ENCODE results near the gene ADAMTSL3. TPM values are rescaled to one million over a fixed set of nuclear protein-coding genes. Genes with fewer than 3 reads are reported as not detected.

Gene ADAMTSL3
- total RNA-seq, 1 donor from 2014 or later = 2.4 TPM

DNA sequence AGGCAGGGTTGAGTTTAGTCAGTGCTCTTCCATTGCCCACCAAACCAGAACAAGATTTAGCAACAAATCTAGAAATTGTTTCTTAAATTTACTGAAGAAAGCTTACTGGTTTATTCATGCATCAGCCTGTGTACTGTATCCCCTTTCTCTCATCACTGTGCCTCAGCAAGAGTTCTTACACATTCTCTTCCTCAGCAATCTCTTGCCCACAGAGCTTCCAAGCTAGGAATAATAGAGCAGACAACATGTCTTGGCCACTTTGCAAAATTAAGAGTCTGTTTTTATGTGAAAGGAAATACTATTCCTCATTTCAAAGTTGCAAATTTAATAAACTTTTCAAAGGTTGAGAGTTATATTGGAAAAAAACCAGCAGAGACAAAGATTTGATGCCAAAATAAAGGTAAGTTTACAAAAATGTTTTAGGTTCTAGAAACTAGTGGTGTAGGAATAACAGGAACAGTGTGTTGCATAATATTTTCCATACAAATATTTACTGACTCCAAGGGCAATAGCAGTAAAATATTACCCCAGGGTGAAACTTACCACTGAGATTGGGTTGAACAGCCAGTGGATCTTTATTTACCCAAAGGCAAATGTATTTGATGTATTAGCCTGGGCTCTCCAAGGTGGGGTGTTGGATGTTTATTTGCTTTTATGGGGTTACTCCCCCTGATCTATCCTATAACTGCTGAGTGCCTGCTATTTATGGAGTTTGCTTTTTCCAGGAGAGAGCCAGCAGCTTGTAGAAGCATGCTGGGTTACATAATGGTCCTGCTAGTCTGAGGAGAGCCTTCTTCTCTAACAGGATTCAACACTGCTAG, 276.7 kb downstream of the ADAMTSL3 start:
- FAIRE-seq = no peak
- no peaks in the 10 kb centered on the region for H3K36me3 ChIP-seq (ENCODE audit: insufficient read depth, low read length)
- H3K36me3 Mint-ChIP-seq (ENCODE audit: low read depth, unreplicated experiment) = no peaks in the 10 kb centered on the region

DNA sequence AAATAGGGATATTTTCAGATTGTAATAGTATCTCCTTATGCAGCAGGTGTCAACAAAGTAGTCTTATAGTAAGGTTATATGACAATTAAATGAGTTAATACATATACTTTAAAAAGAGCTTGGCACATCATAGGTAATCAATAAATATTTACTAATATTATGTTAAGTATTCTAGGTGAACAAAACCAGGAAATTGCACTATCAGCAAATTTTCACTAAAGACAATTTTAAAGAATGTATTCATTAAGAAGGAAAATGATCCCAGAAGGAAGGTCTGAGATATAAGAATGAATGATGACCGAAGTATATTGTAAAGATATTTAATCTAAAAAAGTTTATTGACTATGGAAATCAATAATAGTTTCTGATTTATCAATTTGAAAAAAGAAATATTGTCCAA, 281.9 kb downstream of the ADAMTSL3 start:
- Histone ChIP-seq H4K20me1 (ENCODE audit: insufficient read depth, low read length) (no peaks in the 10 kb centered on the region), H3K4me1 (ENCODE audit: insufficient read depth, low read length) (no peaks in the 10 kb centered on the region), H2AFZ (ENCODE audit: low read depth, low read length) (no peak overlapping the region), H3K4me3 (ENCODE audit: insufficient read depth, low read depth, low read length) (no peak overlapping the region), H3K4me2 (ENCODE audit: low read length) (no peak overlapping the region), H3K79me2 (ENCODE audit: insufficient read depth, low read length) (no peaks in the 10 kb centered on the region), H3K27ac (ENCODE audit: low read depth, low read length) (no peak overlapping the region), H3K36me3 (ENCODE audit: insufficient read depth, low read length) (no peaks in the 10 kb centered on the region), H3K27me3 (ENCODE audit: insufficient read depth, low read length) (no peaks in the 10 kb centered on the region), H3K9ac (ENCODE audit: low read length) (no peak overlapping the region), H3K9me3 (ENCODE audit: insufficient read depth, low read depth, low read length) (no peaks in the 10 kb centered on the region)
- peaks cover 2% of the 10 kb centered on the region for H3K27me3 Mint-ChIP-seq (ENCODE audit: low read depth, unreplicated experiment)
- no peaks in the 10 kb centered on the region for H3K36me3 Mint-ChIP-seq (ENCODE audit: low read depth, unreplicated experiment)
- no peak overlapping the region for H3K27ac Mint-ChIP-seq (ENCODE audit: unreplicated experiment)
- no peaks in the 10 kb centered on the region for H3K9me3 Mint-ChIP-seq (ENCODE audit: unreplicated experiment)
- H3K4me1 Mint-ChIP-seq (ENCODE audit: low read depth, unreplicated experiment) = no peaks in the 10 kb centered on the region
- H3K4me3 Mint-ChIP-seq (ENCODE audit: unreplicated experiment) = no peak overlapping the region
- no peak for FAIRE-seq
- no peak for DNase-seq (ENCODE audit: low read depth)
- TF ChIP-seq EZH2 (IDR thresholded peaks at IDR 0.05; ENCODE audit: insufficient read depth, low read length) = no peak
- TF ChIP-seq, protein P1, sequence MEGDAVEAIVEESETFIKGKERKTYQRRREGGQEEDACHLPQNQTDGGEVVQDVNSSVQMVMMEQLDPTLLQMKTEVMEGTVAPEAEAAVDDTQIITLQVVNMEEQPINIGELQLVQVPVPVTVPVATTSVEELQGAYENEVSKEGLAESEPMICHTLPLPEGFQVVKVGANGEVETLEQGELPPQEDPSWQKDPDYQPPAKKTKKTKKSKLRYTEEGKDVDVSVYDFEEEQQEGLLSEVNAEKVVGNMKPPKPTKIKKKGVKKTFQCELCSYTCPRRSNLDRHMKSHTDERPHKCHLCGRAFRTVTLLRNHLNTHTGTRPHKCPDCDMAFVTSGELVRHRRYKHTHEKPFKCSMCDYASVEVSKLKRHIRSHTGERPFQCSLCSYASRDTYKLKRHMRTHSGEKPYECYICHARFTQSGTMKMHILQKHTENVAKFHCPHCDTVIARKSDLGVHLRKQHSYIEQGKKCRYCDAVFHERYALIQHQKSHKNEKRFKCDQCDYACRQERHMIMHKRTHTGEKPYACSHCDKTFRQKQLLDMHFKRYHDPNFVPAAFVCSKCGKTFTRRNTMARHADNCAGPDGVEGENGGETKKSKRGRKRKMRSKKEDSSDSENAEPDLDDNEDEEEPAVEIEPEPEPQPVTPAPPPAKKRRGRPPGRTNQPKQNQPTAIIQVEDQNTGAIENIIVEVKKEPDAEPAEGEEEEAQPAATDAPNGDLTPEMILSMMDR (IDR thresholded peaks at IDR 0.05; ENCODE audit: insufficient read depth, low read depth, low read length) = no peak

More for the DNA sequence above, 276.7 kb downstream of the ADAMTSL3 start:
- no peak for TF ChIP-seq EZH2 (IDR thresholded peaks at IDR 0.05; ENCODE audit: insufficient read depth, low read length)
- H3K9ac ChIP-seq (ENCODE audit: low read length) = no peak overlapping the region
- H3K4me1 Mint-ChIP-seq (ENCODE audit: low read depth, unreplicated experiment) = no peaks in the 10 kb centered on the region
- H4K20me1 ChIP-seq (ENCODE audit: insufficient read depth, low read length) = no peaks in the 10 kb centered on the region
- no peak overlapping the region for H3K4me2 ChIP-seq (ENCODE audit: low read length)
- no peaks in the 10 kb centered on the region for H3K79me2 ChIP-seq (ENCODE audit: insufficient read depth, low read length)
- no peak overlapping the region for H3K4me3 ChIP-seq (ENCODE audit: insufficient read depth, low read depth, low read length)
- peaks cover 2% of the 10 kb centered on the region for H3K27me3 Mint-ChIP-seq (ENCODE audit: low read depth, unreplicated experiment)
- H3K27ac Mint-ChIP-seq (ENCODE audit: unreplicated experiment) = no peak overlapping the region
- no peak for DNase-seq (ENCODE audit: low read depth)
- H3K9me3 ChIP-seq (ENCODE audit: insufficient read depth, low read depth, low read length) = no peaks in the 10 kb centered on the region
- H3K27ac ChIP-seq (ENCODE audit: low read depth, low read length) = no peak overlapping the region
- no peak overlapping the region for H2AFZ ChIP-seq (ENCODE audit: low read depth, low read length)
- no peaks in the 10 kb centered on the region for H3K4me1 ChIP-seq (ENCODE audit: insufficient read depth, low read length)
- no peaks in the 10 kb centered on the region for H3K27me3 ChIP-seq (ENCODE audit: insufficient read depth, low read length)
- no peak overlapping the region for H3K4me3 Mint-ChIP-seq (ENCODE audit: unreplicated experiment)
- no peaks in the 10 kb centered on the region for H3K9me3 Mint-ChIP-seq (ENCODE audit: unreplicated experiment)

DNA sequence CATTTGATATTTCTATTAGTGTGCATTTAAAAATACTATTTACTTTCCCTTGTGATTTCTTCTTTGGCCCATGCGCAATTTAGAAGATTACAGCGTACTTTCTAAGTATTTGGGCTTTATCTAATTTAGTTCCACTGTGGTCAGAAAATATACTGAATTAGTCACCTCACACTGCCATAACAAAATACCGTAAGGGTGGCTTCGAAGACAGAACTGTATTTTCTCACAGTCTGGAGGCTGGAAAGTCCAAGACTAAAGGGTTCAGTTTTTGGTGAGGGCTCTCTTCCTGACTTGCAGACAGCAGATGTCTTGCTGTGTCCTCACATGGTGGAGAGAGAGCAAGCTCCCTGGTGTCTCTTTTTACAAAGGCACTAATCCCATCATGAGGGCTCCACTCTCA, 286.2 kb downstream of the ADAMTSL3 start:
- H3K4me1 ChIP-seq (ENCODE audit: insufficient read depth, low read length) = no peaks in the 10 kb centered on the region
- TF ChIP-seq EZH2 (IDR thresholded peaks at IDR 0.05; ENCODE audit: insufficient read depth, low read length) = no peak
- TF ChIP-seq, protein P1 (IDR thresholded peaks at IDR 0.05; ENCODE audit: insufficient read depth, low read depth, low read length) = no peak
- H3K27ac ChIP-seq (ENCODE audit: low read depth, low read length) = no peak overlapping the region

More for the DNA sequence above, 286.2 kb downstream of the ADAMTSL3 start:
- FAIRE-seq (no peak), DNase-seq (ENCODE audit: low read depth) (no peak)
- H4K20me1 ChIP-seq (ENCODE audit: insufficient read depth, low read length) = no peaks in the 10 kb centered on the region
- H3K36me3 ChIP-seq (ENCODE audit: insufficient read depth, low read length) = no peaks in the 10 kb centered on the region
- H3K9me3 ChIP-seq (ENCODE audit: insufficient read depth, low read depth, low read length) = no peaks in the 10 kb centered on the region
- H3K79me2 ChIP-seq (ENCODE audit: insufficient read depth, low read length) = no peaks in the 10 kb centered on the region
- Mint-ChIP-seq H3K36me3 (ENCODE audit: low read depth, unreplicated experiment) (no peaks in the 10 kb centered on the region), H3K9me3 (ENCODE audit: unreplicated experiment) (no peaks in the 10 kb centered on the region), H3K27ac (ENCODE audit: unreplicated experiment) (no peak overlapping the region), H3K27me3 (ENCODE audit: low read depth, unreplicated experiment) (peaks cover 5% of the 10 kb centered on the region), H3K4me1 (ENCODE audit: low read depth, unreplicated experiment) (no peaks in the 10 kb centered on the region), H3K4me3 (ENCODE audit: unreplicated experiment) (no peak overlapping the region)
- no peak overlapping the region for H3K4me3 ChIP-seq (ENCODE audit: insufficient read depth, low read depth, low read length)
- H3K9ac ChIP-seq (ENCODE audit: low read length) = no peak overlapping the region
- no peak overlapping the region for H3K4me2 ChIP-seq (ENCODE audit: low read length)
- no peaks in the 10 kb centered on the region for H3K27me3 ChIP-seq (ENCODE audit: insufficient read depth, low read length)
- no peak overlapping the region for H2AFZ ChIP-seq (ENCODE audit: low read depth, low read length)

All from astrocyte (in vitro differentiated cells and primary cell).